GM15510 (cell line): ENCODE data around the gene CAMTA1.

Experiments
- POLR2A ChIP-seq: IDR thresholded peaks from 3 replicates; pipeline ENCODE4 v1.6.1; 2011; ENCODE audit warnings: borderline replicate concordance; ENCODE audit not compliant: insufficient read length; ENCODE audit errors: extremely low read depth

The CAMTA1 gene

DNA sequence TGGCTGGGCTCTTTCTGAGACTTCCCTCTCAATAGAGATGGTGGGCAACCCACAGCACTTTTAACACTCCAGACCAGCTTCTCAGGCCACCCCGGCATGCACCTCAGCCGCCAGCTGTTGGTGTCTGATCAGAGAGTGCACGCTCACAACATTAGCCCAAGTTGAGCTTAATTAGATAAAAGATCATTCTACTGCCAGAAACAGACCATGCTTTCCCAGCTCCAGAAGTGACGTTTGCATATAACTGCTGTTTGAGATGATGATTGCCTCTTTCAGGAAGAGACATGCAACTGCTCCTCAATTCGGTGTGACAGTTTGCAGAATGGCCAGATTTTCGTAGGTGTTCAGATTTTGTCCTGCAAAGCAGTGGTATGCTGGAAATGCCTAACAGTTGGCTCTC, 700.6 kb downstream of the CAMTA1 start:
- TF ChIP-seq POLR2A = no peak

DNA sequence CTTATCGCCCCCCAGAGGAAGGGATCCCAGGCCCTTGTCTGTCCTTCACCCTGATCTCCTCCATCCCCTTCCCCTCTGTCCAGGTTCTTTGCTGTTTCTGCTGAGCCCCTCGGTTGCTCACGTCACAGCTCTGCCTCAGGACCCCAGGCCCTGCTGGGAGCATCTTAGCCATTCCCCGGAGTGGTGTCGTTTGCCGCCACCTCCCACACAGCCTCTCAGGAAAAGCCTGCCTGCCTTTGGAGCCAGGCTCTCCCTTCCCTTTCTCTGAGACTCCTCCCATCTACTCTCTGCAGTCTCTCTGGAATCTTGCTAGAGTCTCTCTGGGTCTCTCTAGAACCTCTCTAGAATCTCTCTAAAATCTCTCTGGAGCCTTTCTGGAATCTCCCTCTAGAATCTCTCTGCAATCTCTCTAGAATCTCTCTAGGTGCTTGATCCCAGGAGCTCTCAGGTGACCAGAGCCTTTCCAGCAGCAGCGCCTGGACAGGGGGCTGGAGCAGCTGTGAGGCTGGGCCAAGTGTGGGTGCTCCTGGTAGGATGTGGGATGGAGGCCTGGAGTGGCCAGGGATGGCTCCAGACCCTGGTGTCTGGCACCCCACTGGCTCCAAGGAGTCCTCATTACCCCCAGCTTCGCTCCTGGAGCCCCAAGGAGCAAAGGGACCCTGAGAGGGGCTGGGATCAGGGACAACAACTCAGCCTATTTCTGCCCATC, 702.7 kb downstream of the CAMTA1 start:
- no peak for TF ChIP-seq POLR2A

DNA sequence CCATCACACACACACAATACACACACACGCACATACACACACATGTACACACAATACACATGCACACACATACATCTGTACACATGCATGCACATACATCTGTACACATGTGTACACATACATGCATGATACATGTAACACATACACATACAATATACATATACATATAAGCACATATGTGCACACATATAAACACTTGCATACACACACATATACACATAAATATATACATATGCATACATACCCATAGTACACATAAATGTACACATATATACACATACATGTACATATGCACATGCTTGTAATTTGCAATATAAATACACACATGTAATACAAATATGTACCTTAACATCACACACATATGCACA, 703.2 kb downstream of the CAMTA1 start:
- no peak for TF ChIP-seq POLR2A

DNA sequence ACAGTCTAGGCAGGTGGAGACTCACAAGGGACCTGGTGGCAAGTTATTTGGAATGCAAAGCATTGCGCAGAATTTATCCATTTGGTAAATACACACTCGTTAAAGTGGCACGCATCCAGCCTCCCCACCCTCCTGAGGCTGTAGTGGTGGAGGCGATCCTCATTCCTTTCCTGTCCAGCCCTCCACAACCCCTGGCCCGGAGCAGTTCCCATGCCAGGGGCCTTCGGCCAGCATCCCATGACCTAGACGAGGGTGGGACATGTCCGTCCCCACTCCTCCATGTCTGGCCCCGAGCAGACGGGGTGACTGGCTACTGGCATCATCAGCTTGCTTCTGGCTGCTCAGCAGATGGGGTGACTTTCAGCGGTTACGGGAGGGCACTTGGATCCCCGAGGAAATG, 704.3 kb downstream of the CAMTA1 start:
- TF ChIP-seq POLR2A = no peak

DNA sequence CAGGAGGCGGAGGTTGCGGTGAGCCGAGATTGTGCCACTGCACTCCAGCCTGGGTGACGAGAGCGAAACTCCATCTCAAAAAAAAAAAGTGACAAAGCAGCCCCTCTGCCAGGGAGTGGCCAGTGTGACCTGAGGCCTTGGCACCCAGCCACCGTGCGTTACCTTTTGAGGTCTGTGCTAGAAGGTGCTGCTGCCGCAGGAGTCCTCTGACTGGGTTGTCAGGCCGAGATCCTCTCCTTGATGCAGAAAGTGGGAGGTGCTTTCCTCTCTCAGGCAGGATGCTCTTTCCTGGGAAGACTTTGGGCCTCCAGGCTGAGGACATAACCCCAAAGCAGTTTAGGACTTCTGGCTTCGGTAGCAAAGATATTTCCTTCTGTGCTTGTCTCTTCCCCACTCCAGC, 705.3 kb downstream of the CAMTA1 start:
- TF ChIP-seq POLR2A = no peak

DNA sequence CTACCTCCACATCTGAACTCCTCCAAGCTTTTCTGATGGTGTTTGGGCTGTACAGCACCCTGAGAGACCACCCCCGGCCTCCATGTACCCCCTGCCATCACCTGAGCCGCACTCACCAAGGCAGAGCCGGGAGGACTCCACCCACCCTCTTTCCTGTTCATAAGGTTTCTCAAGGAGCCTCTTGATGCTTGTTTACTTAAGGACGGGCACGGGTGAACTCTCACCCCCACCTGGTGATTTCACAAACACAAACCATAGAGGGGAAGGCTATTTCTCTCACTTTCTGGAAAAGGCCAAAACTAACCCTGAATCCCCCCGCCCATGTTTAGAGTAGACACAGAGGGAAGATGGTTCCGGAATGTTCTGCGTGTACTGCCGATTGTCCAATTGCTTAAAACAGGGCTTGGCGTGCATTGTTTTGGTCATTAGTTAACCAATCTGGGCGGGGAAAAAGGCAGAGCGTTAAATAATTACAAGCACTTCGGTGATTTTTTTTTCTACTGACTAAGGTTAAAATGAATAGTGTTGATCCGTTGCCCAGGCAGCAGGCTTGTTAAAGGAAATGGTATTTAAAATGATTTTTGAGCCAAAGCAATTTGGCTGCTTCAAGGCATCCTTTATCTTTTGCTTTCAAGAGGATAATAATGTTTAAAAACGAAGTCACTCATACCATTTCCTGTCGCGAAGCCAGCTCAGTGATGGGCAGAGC, 706.0 kb downstream of the CAMTA1 start:
- TF ChIP-seq POLR2A = no peak

DNA sequence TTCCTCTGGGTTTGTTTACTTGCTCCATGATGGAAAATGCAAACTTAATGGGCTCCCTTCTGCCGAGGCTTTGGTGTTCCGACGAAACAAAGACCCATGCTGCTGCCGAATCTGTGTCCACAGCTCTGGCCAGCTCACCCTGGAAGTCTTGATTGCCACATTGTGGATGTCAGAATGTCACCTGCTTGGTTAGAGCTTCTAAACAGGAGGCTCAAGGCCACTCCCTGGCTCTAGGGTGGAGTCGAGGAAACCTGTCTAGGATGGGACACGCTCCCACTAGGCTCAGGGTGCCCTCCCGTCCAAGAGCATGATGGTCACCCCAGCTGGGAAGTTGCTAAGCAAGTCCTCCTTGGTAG, 706.5 kb downstream of the CAMTA1 start:
- no peak for TF ChIP-seq POLR2A

DNA sequence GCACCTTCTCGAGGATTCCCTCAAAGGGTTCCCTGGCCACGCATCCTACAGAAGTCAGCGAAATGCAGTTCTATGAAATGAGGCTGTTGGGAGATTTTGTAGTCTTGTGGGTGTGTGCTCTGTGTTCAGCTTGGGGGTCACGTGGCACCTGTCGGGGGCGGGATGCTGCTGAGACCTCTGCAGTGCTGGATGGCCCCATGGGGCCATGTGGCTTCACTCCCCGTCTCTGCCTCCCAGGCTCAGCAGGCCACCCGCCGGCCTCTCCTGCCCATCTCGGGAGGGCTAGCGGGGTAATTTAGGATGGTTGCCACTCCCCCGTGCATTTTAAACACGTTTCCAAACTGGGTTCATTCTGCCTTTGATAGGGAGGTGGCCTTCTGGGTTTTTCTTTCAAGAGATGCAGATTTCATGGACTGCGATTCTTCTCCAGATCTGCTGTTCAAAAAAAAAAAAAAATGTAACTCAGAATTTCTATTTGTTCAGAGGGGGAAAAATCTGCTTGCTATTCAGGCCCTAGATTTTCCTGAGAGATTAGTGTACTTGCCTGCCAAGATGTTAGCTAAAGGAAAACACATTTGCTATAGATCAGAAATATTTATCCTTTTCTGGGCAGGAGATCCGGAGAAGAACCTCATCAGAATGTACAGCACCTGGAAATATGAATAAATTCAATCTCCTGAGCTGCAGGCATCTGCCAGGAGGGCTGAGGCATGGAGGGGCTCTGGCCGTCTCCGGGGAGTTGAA, 708.6 kb downstream of the CAMTA1 start:
- no peak for TF ChIP-seq POLR2A

DNA sequence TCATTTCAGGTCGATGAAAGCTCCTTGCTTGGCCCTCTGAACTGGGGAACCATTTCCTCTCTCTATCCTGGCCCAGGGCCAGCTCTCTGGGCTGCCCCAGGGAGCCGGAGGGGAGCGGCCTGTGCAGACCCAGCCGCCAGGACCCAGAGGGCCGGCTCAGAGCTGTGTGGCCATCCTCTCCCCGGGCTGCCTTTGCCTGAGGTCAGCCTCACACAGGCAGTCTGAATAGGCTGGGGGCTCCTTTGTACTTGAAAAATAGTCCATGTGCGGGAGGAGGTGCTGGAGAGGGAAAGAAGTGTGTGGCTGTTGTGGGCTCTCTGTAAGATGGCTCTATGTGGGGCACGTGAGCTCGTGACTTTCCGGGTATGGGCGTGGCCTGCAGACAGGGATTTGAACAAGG, 710.7 kb downstream of the CAMTA1 start:
- TF ChIP-seq POLR2A = no peak

DNA sequence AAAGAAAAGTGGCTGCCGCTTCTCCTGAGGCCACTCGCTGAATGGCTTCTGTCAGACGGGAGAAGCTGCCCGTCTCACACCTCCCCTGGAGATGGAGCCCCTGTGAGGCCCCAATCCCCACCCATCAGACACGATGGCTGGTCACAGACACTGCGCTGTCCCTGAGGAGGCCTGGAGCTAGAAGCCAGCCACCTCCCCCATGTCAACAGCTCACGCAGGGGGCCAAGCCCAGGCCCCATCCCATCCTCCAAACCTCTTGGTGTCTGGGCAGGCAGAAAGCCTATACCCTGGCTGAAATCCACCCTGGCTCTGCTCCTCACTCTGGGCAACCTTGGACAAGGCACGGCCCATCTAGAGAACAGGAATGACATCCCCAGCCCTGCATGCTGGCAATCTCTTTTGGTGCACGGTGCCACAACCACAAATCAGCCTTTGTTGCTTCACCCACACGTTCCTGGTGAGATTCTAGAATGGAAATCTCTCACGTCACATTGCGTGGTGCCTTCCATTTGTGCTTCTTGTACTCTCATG, 711.9 kb downstream of the CAMTA1 start:
- TF ChIP-seq POLR2A = no peak

DNA sequence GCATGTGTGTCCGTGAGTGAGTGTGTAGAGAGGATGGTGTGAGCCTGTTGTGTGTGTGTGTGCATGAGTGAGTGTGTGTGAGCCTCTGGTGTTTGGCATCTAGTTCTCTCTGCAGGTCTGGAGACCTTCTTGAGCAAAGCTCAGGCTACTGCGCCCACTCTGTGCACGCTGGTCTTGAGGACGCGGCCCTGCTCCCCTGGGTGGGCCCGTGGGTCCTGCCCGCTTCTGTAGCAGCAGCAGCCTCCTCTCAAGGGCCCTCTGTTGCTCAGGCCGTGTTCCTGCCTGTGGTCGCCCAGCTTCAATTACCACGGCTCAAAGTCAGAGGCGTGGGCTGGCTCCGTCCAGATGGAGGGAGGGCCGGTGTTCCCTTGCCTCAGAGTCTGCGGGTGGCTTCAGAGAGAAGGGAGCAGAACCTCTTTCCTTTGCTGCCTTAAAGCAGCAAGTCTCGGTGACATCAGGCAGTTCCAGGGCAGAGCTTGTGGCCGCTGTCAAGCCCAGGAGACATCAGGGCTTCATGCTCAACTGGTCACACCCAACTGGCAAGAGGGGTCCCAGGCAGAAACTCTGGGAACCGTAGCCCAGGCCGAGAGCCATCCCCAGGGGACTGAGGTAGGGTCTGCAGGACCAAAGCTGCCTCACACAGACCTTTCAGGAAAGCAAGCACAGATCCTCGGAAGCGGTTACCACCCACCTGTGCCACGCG, 715.3 kb downstream of the CAMTA1 start:
- no peak for TF ChIP-seq POLR2A

DNA sequence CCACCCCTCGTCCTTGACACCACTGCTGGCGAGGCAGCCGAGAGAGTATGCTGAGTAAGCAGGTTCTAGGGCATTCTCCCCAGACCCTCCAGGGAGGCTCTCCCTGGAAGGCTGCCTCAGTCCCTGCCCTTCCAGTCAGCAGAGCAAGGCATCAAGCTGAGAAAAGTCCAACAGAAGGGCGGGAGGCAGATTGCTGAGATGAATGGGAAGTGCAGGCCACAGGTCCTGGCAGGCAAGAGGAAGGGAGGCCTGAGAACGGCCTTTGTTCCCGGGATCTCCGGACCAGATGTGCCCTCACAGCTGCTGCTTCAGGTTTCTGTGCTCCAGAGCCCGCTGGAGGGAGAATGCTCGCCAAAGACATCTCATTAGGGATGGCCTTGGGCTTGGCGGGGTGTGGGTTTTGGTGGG, 715.8 kb downstream of the CAMTA1 start:
- TF ChIP-seq POLR2A = no peak

DNA sequence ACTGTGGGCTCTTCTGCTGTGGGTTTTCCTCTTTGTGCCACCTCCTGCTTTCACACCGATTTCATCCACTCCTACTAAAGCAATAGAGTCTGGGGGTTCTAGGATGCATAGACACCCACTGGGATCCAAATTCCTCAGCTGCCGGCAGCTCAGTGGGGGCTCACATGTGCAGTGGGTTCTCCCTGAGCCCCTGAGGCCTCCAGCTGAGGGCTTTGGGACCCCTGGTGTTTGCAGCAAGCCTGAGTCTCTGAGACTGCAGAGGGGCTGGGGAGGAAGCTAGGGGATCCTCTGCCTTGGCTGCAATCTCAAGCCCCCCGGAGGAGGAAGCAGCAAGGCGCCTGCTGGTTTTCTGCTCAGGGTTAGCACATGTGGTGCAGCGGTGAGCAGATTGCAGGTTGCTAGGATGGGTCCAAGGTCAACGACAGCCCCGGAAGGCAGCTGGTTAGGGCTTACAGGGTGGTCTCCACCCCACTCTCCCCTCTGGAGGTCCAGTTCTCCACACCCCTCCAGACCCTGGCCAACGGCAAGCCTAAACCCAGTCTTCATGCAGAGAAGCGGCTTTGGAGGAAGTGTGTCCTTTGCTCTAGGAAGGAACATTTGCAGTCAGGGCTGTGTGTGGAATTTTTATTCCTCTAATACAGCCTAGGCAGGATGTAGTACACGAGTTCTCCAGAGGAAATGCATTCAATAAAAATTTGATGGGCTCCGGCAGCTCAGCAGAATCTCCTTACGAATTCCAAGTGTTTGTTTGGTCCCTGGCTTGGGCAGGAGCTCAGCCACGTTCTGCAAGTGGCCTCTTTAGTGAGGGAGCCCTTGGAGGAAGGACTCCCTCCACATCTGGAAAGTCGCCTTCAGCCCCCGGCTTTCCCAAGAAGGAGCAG, 716.7 kb downstream of the CAMTA1 start:
- no peak for TF ChIP-seq POLR2A

DNA sequence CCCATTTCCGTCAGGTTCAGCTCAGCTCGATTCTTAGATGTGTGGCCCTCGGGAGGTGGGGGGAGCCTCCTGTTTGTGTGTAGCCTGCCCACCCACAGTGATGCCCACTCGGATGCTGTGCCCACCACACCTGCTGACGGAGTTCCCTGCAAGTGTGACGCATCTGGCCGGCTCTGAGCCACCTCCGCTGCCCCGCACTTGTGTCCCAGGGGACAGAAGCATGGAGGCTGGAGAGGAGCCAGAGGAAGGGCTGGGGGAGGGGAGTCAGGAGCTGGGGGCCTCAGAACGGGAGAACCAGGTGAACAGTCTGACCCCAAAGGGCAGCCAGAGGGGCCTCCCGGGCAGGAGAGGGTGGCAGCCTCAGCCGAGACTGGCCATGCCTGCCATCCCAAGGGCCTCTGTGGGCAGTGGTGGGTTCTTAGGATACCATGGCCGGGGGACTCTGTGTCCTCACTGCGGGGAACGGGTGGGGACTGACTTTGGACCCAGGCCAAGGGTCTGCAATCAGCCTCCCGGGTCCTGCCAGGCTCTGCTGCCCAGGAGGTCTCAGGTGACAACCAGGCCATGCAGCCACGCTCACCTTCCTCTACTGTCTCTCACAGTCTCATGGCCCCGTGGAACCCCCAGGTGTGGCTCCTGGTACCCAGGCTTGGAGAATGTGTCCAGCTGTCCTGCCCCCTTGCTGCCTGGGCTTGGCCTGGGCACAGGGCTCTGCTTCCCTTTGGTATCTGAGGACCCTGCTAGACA, 718.6 kb downstream of the CAMTA1 start:
- TF ChIP-seq POLR2A = no peak

DNA sequence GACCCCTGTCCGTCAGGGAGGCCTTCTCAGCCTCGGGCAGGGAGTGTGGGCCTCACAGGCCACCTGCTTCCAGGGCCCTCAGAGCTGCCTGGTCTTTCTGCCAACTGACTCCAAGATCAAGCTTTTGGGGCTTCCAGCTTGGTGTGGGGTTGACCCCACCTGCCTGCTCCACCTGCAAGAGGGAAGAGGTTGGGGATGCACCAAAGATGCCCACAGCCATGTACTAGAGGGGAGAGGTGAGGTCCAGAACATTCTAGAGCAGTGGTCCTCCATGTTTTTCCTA, 719.1 kb downstream of the CAMTA1 start:
- no peak for TF ChIP-seq POLR2A
